Heart right ventricle (tissue), 16 donors: ENCODE results near the gene RTP2. TPM values are rescaled to one million over a fixed set of nuclear protein-coding genes. Genes with fewer than 3 reads are reported as not detected.

ENCODE experiments used
- ATAC-seq, 8 donors: fragments of 200-7000 bp; cut with Tn5 transposase; one replicate each; pipeline ENCODE4 v1.9.1; 2020; ENCODE audit warnings: mild to moderate bottlenecking in 8 of 8, moderate library complexity in 8 of 8, moderate number of reproducible peaks in 1 of 8
- DNase-seq, 2 donors: peaks; one replicate each; pipeline ENCODE4 v3.0.0-alpha.2; 2020
- H3K27ac ChIP-seq, 10 donors: fragments of 200-600 bp; sonication (generic) in 2 of 10; one replicate each; pipeline versions ENCODE4 v1.5.0 to v1.8.0; 2020 to 2022; ENCODE audit warnings: mild to moderate bottlenecking in 3 of 10
- H3K27me3 ChIP-seq, 7 donors: fragments of 200-600 bp; one replicate each; pipeline ENCODE4 v1.8.0; 2021 to 2022; ENCODE audit warnings: mild to moderate bottlenecking in 2 of 7
- H3K36me3 ChIP-seq, 9 donors: fragments of 200-600 bp; sonication (generic) in 1 of 9; one replicate each; pipeline versions ENCODE4 v1.5.0 to v1.8.0; 2020 to 2022; ENCODE audit warnings: mild to moderate bottlenecking in 2 of 9
- H3K4me1 ChIP-seq, 9 donors: fragments of 200-600 bp; sonication (generic) in 1 of 9; one replicate each; pipeline versions ENCODE4 v1.5.0 to v1.8.0; 2020 to 2022; ENCODE audit warnings: mild to moderate bottlenecking in 4 of 9
- H3K4me3 ChIP-seq, 10 donors: fragments of 200-600 bp; sonication (generic) in 2 of 10; one replicate each; pipeline versions ENCODE4 v1.5.0 to v1.8.0; 2020 to 2022; ENCODE audit warnings: mild to moderate bottlenecking in 7 of 10, moderate library complexity in 2 of 10
- H3K9me3 ChIP-seq, 11 donors: fragments of 200-600 bp in 10 of 11; sonication (generic) in 2 of 11; one replicate each; pipeline versions ENCODE4 v1.5.0 to v1.8.0; 2013 to 2022; ENCODE audit warnings: mild to moderate bottlenecking in 2 of 11, control low read depth in 1 of 11, moderate library complexity in 1 of 11
- WGBS, 2 donors: extraction: QIAGEN DNeasy Blood & Tissue Kit; methylation state at CpG; one replicate each; pipeline ENCODE4 v1.1.7; 2013; ENCODE audit warnings: inconsistent platforms in 1 of 2; 5-methylcytosine and 5-hydroxymethylcytosine counted together
- intact Hi-C, 10 donors: fragments of 100-400 bp; cut with DNase I; formaldehyde crosslinking; loops; one replicate each; pipeline versions ENCODE4 v1.11.1 to v1.14.2; 2022
- polyA plus RNA-seq, 2 donors: library from polyadenylated mRNA; stranded (reverse); fragments of 200-250 nt; gene quantifications; one replicate each; pipeline ENCODE4 v1.2.3, GENCODE V29; 2013
- total RNA-seq, 10 donors: library from RNA; stranded (reverse); fragmentation: NEBNext Ultra II Directional in 3 of 10; extraction: Animal tissue kit (Norgen Biotek cat#: 25700) in 3 of 10; gene quantifications; one replicate each; pipeline versions ENCODE4 v1.2.1 to v1.2.4, GENCODE V29; 2021 to 2023
- TF ChIP-seq, protein P1 (sequence below), 9 donors: fragments of 200-600 bp; sonication (generic) in 2 of 9; IDR thresholded peaks; one replicate each; pipeline versions ENCODE4 v1.5.0 to v1.8.0; 2021 to 2022; ENCODE audit warnings: antibody characterized with exemption in 9 of 9, mild to moderate bottlenecking in 5 of 9, moderate library complexity in 1 of 9
- donor health status: Arrhythmogenic right ventricular cardiomyopathy.
- donor health status: ischemic (EF 13 %, LVEDD 7.1; RV severe dilation, severe dysfunction).
- donor health status: healthy with polysubstance abuse.
- donor health status: DM: no; HTN: yes; CAD: no.
- donor health status: DM: no; HTN: no; CAD: no.
- donor health status: ischemic (EF 25% LVEDD 6.9; RV normal size, moderate dysfunction).
- donor health status: ischemic (EF 25% LVEDD 5.7; RV mildly dilated, moderate dysfunction).
- donor health status: healthy.
- donor health status: DM: yes; HTN: yes; CAD: no.
- donor health status: Ischemic cardiomyopathy.
- donor health status: ischemic (EF 35%, LVEDD 5.7; RV mildly dilated, moderate dysfunction).
- donor health status: nonischemic (EF 11% LVEDD 7.7; RV severe dilation, severe dysfunction).
- donor health status: DM: yes; HTN: yes; CAD: no.
- donor health status: PGD.
- donor health status: ischemic (EF 29% LVEDD 5.4; RV normal size, mild dysfunction).
- donor health status: nonischemic (EF 23%, LVEDD 6.1; RV moderate dilation, normal function).

The RTP2 gene
- total and polyA plus RNA-seq, 12 donors: not detected

DNA sequence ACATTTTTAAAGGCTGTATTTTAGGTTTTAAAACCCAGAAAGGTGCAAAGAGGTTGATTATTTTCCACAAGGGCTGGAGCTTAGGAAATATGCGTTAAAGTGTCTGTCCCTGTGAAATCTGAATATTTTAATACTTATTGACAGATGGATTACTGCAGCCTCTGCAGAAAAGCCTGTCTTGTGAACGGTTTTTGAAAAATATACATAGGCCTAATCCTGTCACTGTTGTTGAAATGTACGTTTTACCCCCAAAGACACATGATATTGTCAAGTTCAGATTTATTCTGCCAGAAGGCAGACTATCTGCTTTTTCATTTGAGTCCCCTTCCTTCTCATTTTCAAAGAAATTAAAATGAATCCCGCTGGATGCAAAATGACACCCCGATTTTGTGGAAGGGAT is 45.1 kb upstream of the RTP2 start:
- ATAC-seq: no peak
- intact Hi-C loops: loop anchor here (2.0 to 10.0 kb wide), 22 partner anchors 200 to 1397 kb away; partner anchors contain the start of gene LPP (in 4 of the 10)
- H3K36me3 ChIP-seq: no peaks in the 10 kb centered on the region
- no peaks in the 10 kb centered on the region for H3K27me3 ChIP-seq
- TF ChIP-seq, protein P1, sequence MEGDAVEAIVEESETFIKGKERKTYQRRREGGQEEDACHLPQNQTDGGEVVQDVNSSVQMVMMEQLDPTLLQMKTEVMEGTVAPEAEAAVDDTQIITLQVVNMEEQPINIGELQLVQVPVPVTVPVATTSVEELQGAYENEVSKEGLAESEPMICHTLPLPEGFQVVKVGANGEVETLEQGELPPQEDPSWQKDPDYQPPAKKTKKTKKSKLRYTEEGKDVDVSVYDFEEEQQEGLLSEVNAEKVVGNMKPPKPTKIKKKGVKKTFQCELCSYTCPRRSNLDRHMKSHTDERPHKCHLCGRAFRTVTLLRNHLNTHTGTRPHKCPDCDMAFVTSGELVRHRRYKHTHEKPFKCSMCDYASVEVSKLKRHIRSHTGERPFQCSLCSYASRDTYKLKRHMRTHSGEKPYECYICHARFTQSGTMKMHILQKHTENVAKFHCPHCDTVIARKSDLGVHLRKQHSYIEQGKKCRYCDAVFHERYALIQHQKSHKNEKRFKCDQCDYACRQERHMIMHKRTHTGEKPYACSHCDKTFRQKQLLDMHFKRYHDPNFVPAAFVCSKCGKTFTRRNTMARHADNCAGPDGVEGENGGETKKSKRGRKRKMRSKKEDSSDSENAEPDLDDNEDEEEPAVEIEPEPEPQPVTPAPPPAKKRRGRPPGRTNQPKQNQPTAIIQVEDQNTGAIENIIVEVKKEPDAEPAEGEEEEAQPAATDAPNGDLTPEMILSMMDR (IDR thresholded peaks at IDR 0.05): no peak
- H3K9me3 ChIP-seq: no peaks in the 10 kb centered on the region
- H3K4me3 ChIP-seq: peak overlapping the region in 7 of 10 donors; percentile 60 to 95 (median 74)
- 34 to 36% methylated on average over 5 of the region's 5 CpGs for WGBS, 2 donors
- H3K27ac ChIP-seq: peak overlapping the region; percentile 85 to 100 (median 99)
- no peak for DNase-seq
- H3K4me1 ChIP-seq: peaks cover 0 to 45% (median 15%) of the 10 kb centered on the region in 9 donors

DNA sequence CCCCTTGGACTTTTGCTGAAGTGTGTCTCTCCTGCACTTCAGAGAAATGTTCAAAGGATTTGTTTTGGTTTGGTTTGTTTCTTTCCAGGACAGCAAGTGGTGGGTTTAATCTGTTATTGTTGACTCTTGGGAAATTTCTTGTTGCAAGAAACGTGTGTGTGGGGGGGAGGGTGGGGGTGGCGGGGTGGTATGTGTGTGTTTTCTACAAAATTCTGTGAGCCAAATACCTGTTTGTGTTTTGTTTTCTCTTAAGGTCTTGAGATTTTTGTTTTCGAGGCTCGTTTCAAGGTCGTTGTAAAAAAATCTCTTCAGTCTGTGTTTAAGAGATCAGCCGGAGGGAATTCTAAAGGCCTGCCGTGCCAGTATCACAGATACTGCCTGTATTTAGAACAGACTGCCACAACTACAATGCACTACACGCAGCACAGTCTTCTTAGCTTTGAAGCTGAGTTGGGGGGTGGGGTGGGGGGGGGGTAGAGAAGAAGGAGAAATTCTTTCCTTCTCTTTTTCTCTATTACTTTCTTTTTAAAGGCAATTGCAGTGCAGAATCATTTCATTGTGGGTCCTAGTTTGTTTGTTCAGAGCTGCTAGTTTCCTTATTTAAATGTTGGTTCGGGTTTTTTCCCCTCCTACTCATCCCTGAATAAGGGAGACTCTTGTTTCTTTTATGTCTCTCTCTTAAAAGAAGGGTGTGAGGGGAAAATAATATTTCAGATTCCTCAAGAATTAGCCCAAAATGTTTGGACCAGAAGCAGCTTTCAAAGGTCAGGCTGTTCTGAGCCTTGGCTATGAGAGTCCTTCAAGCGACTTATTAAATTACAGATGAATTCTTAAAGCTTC is 44.3 kb upstream of the RTP2 start:
- H3K27ac ChIP-seq: peak overlapping the region; percentile 85 to 100 (median 99)
- peak overlapping the region in 9 of 10 donors; percentile 60 to 95 (median 75) for H3K4me3 ChIP-seq
- TF ChIP-seq, protein P1 (IDR thresholded peaks at IDR 0.05): no peak
- H3K27me3 ChIP-seq: no peaks in the 10 kb centered on the region
- no peaks in the 10 kb centered on the region for H3K36me3 ChIP-seq
- WGBS, 2 donors: 18 to 29% methylated on average over 10 of the region's 10 CpGs
- H3K9me3 ChIP-seq: no peaks in the 10 kb centered on the region
- H3K4me1 ChIP-seq: peaks cover 0 to 54% (median 15%) of the 10 kb centered on the region in 9 donors
- ATAC-seq: peak in 1 of 8 donors; percentile 28
- DNase-seq: no peak
- intact Hi-C loops: loop anchor here (2.0 to 10.0 kb wide), 22 partner anchors 201 to 1398 kb away; partner anchors contain the start of gene LPP (in 4 of the 10)

- intact Hi-C loops: loop anchor here (2.0 to 10.0 kb wide), 22 partner anchors 201 to 1399 kb away; partner anchors contain the start of gene LPP (in 4 of the 10)
- DNase-seq (no peak), ATAC-seq (no peak)
- TF ChIP-seq, protein P1 (IDR thresholded peaks at IDR 0.05): no peak
- H3K27ac ChIP-seq: peak overlapping the region; percentile 85 to 100 (median 99)
- no peaks in the 10 kb centered on the region for H3K9me3 ChIP-seq
- H3K4me1 ChIP-seq: peaks cover 0 to 52% (median 15%) of the 10 kb centered on the region in 9 donors
- no peaks in the 10 kb centered on the region for H3K27me3 ChIP-seq
- peak overlapping the region; percentile 20 to 95 (median 74) for H3K4me3 ChIP-seq
- no peaks in the 10 kb centered on the region for H3K36me3 ChIP-seq
- 2 to 10% methylated on average over 6 of the region's 6 CpGs for WGBS, 2 donors
These were observed 43.7 kb upstream of the RTP2 start for GRCh38 chr3:187746059-187746441.

- no peaks in the 10 kb centered on the region for H3K36me3 ChIP-seq
These were observed 43.1 kb upstream of the RTP2 start, which contains the start of gene BCL6 for GRCh38 chr3:187745201-187746058. Gene BCL6 (minus strand): TSS chr3:187745468. CDS start chr3:187733693, 11,775 bp downstream.

More at GRCh38 chr3:187745201-187746058, 43.1 kb upstream of the RTP2 start, which contains the start of gene BCL6:
- peak within 1 kb of the TSS; percentile 60 to 95 (median 74) for H3K4me3 ChIP-seq
- peak; percentile 89 to 94 for DNase-seq
- ATAC-seq: peak; percentile 70 to 82 (median 80)
- no peaks in the 10 kb centered on the region for H3K9me3 ChIP-seq
- intact Hi-C loops: loop anchor here (1.0 to 10.0 kb wide), 23 partner anchors 202 to 1399 kb away; partner anchors contain the start of gene LPP (in 4 of the 10)
- TF ChIP-seq, protein P1 (IDR thresholded peaks at IDR 0.05): peak in 2 of 9 donors; percentile 6 to 22
- H3K27me3 ChIP-seq: no peaks in the 10 kb centered on the region
- peaks cover 3 to 51% (median 19%) of the 10 kb centered on the region in 9 donors for H3K4me1 ChIP-seq
- 0 to 1% methylated on average over 40 of the region's 40 CpGs for whole genome bisulfite sequencing, 2 donors
- H3K27ac ChIP-seq: peak within 1 kb of the TSS; percentile 85 to 100 (median 99)
